CD14-positive monocyte (primary cell): Measurements from ENCODE around the gene P2RX6. TPM values are rescaled to one million over a fixed set of nuclear protein-coding genes. Genes with fewer than 3 reads are reported as not detected.

Experiments used
- DNase-seq, 3 donors: peaks; one replicate each; pipeline ENCODE4 v3.0.0-alpha.2; 2011 to 2022
- H2AFZ ChIP-seq: 2 replicates; pipeline ENCODE4 v1.6.0; 2012; ENCODE audit warnings: mild to moderate bottlenecking, low read depth, low read length, inconsistent platforms; ENCODE audit not compliant: insufficient read depth, poor library complexity, severe bottlenecking
- H3K27ac ChIP-seq, 2 donors: 1 replicate in 1 of 2; 2 replicates in 1 of 2; pipeline ENCODE4 v1.5.1; 2012 to 2013; ENCODE audit warnings: low read length in 2 of 2, control low read depth in 1 of 2, inconsistent platforms in 1 of 2, low read depth in 1 of 2, mild to moderate bottlenecking in 1 of 2
- H3K27me3 ChIP-seq, 2 donors: one replicate each; pipeline versions ENCODE4 v1.6.0 to v1.6.1; 2011 to 2013; ENCODE audit warnings: low read length in 2 of 2; ENCODE audit not compliant: control insufficient read depth in 2 of 2, insufficient read depth in 2 of 2
- H3K36me3 ChIP-seq, 2 donors: replicated peaks in 1 of 2; 1 replicate in 1 of 2; 2 replicates in 1 of 2; pipeline versions ENCODE4 v1.5.1 to v1.6.1; 2012 to 2013; ENCODE audit warnings: low read length in 2 of 2, control low read depth in 1 of 2, inconsistent platforms in 1 of 2, mild to moderate bottlenecking in 1 of 2; ENCODE audit not compliant: insufficient read depth in 2 of 2, control insufficient read depth in 1 of 2
- H3K4me1 ChIP-seq, 2 donors: 1 replicate in 1 of 2; 2 replicates in 1 of 2; pipeline versions ENCODE4 v1.5.1 to v1.6.1; 2012 to 2013; ENCODE audit warnings: low read length in 2 of 2, control low read depth in 1 of 2, inconsistent platforms in 1 of 2, mild to moderate bottlenecking in 1 of 2, moderate library complexity in 1 of 2; ENCODE audit not compliant: insufficient read depth in 2 of 2, control insufficient read depth in 1 of 2
- H3K4me2 ChIP-seq: replicated peaks from 2 replicates; pipeline ENCODE3; 2012; ENCODE audit warnings: low read length, moderate library complexity, mild to moderate bottlenecking; ENCODE audit not compliant: poor library complexity, severe bottlenecking; ENCODE audit errors: extremely low read depth
- H3K4me3 ChIP-seq, 3 experiments: fragments of 200-600 bp in 1 of 3; sonication (generic) in 1 of 3; replicated peaks in 1 of 3; 1 replicate in 2 of 3; 2 replicates in 1 of 3; pipeline ENCODE4 v1.5.1; 2011 to 2013; ENCODE audit warnings: low read length in 3 of 3, mild to moderate bottlenecking in 3 of 3, control low read depth in 2 of 3, low read depth in 2 of 3, inconsistent platforms in 1 of 3, moderate library complexity in 1 of 3
- H3K79me2 ChIP-seq: 2 replicates; pipeline ENCODE4 v1.6.0; 2012; ENCODE audit warnings: mild to moderate bottlenecking, control low read depth, inconsistent platforms, low read length, moderate library complexity; ENCODE audit not compliant: insufficient read depth
- H3K9ac ChIP-seq: 2 replicates; pipeline ENCODE4 v1.6.0; 2017; ENCODE audit warnings: low read length, mild to moderate bottlenecking; ENCODE audit not compliant: insufficient read depth, poor library complexity, severe bottlenecking
- H3K9me3 ChIP-seq, 2 donors: replicated peaks in 1 of 2; 1 replicate in 1 of 2; 2 replicates in 1 of 2; pipeline versions ENCODE4 v1.5.1 to v1.6.1; 2012 to 2013; ENCODE audit warnings: low read length in 2 of 2, control low read depth in 1 of 2; ENCODE audit not compliant: control insufficient read depth in 1 of 2, insufficient read depth in 1 of 2
- H4K20me1 ChIP-seq: 2 replicates; pipeline ENCODE4 v1.6.0; 2012; ENCODE audit warnings: mild to moderate bottlenecking, low read length, control low read depth, moderate library complexity; ENCODE audit not compliant: insufficient read depth
- H3K27ac Mint-ChIP-seq, 7 donors: one replicate each; pipeline ENCODE4 v1.8.0; 2020; ENCODE audit warnings: mild to moderate bottlenecking in 7 of 7, mixed read lengths in 7 of 7, moderate library complexity in 6 of 7, inconsistent platforms in 2 of 7
- H3K27me3 Mint-ChIP-seq, 3 donors: one replicate each; pipeline ENCODE4 v1.8.0; 2021 to 2022; ENCODE audit warnings: low read depth in 3 of 3, mild to moderate bottlenecking in 3 of 3, mixed read lengths in 3 of 3, moderate library complexity in 3 of 3, inconsistent platforms in 1 of 3
- H3K36me3 Mint-ChIP-seq, 2 donors: one replicate each; pipeline ENCODE4 v1.8.0; 2020; ENCODE audit warnings: mixed read lengths in 2 of 2, inconsistent platforms in 1 of 2, mild to moderate bottlenecking in 1 of 2
- H3K4me1 Mint-ChIP-seq: one replicate; pipeline ENCODE4 v1.8.0; 2020; ENCODE audit warnings: mild to moderate bottlenecking, mixed read lengths
- H3K4me3 Mint-ChIP-seq, 2 donors: one replicate each; pipeline ENCODE4 v1.8.0; 2020; ENCODE audit warnings: mild to moderate bottlenecking in 2 of 2, mixed read lengths in 2 of 2, moderate library complexity in 1 of 2
- H3K9me3 Mint-ChIP-seq, 7 donors: one replicate each; pipeline ENCODE4 v1.8.0; 2020 to 2022; ENCODE audit warnings: mixed read lengths in 7 of 7, mild to moderate bottlenecking in 6 of 7, moderate library complexity in 6 of 7, inconsistent platforms in 2 of 7
- WGBS: methylation state at CpG from one replicate; pipeline ENCODE4 v1.1.5; 2013; ENCODE audit warnings: missing lambda C conversion rate; ENCODE audit not compliant: insufficient coverage; 5-methylcytosine and 5-hydroxymethylcytosine counted together
- intact Hi-C, 2 donors: fragments of 100-400 bp; cut with micrococcal nuclease; formaldehyde crosslinking; loops; one replicate each; pipeline versions ENCODE4 v1.15.0 to v1.15.1; 2023
- polyA plus RNA-seq, 3 donors: library from polyadenylated mRNA; depleted of rRNA in 1 of 3; unstranded in 2 of 3; stranded (reverse) in 1 of 3; fragments of 300-500 nt in 2 of 3; fragments of >200 nt in 1 of 3; fragmentation: Illumina TruSeq in 2 of 3; gene quantifications; 1 replicate in 2 of 3; 2 replicates in 1 of 3; pipeline ENCODE4 v1.2.3, GENCODE V29; 2012 to 2021
- TF ChIP-seq, protein P1 (sequence below): fragments of 200-600 bp; IDR thresholded peaks from one replicate; pipeline ENCODE4 v1.8.0; 2022; ENCODE audit warnings: antibody characterized with exemption, mild to moderate bottlenecking

Gene P2RX6
- polyA plus RNA-seq, 3 donors: not detected

DNA sequence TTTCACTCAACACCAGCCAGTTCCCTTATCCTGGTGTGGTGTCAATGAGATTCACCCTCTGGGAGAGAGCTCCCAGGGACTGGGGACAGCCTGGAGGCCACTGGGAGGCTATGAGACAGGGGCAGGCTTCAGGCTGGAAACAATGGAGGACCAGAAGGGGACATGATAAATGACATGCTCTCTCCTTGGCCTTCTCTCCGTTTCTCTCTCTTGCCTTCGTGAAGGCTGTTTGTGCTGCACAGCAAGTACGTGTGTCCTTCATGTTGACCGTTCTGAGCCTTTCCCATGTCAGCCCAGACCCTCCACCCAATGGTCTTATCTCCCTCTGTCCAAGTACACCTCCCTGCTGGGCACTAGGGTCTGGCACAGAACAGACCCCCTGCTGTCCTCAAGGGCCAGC is 34.4 kb upstream of the P2RX6 start:
- DNase-seq: no peak
- H3K27me3 ChIP-seq: peaks cover 0 to 3% of the 10 kb centered on the region in 2 donors
- intact Hi-C loops: loop anchor here in 1 of 2 donors (10.0 kb wide), 1 partner anchor 64 kb away; the partner anchor contains the start of gene LRRC74B
- peaks cover 9 to 10% of the 10 kb centered on the region in 2 donors for H3K9me3 ChIP-seq
- Mint-ChIP-seq H3K4me1 (peaks cover 43% of the 10 kb centered on the region), H3K36me3 (peaks cover 25 to 26% of the 10 kb centered on the region in 2 donors), H3K9me3 (peaks cover 10 to 19% (median 14%) of the 10 kb centered on the region in 7 donors), H3K27me3 (peaks cover 6 to 11% (median 10%) of the 10 kb centered on the region in 3 donors), H3K27ac (peak overlapping the region in 3 of 7 donors; percentile 8 to 91 (median 89)), H3K4me3 (no peak overlapping the region)
- peaks cover 3 to 12% of the 10 kb centered on the region in 2 donors for H3K36me3 ChIP-seq
- H3K9ac ChIP-seq: no peak overlapping the region
- peaks cover 31 to 46% of the 10 kb centered on the region in 2 donors for H3K4me1 ChIP-seq
- H3K79me2 ChIP-seq: peaks cover 15% of the 10 kb centered on the region
- no peak overlapping the region for H3K4me2 ChIP-seq
- no peaks in the 10 kb centered on the region for H4K20me1 ChIP-seq
- H3K27ac ChIP-seq: peak overlapping the region in 1 of 2 donors; percentile 90
- WGBS: 98% methylated on average over 4 of the region's 4 CpGs
- no peak overlapping the region for H2AFZ ChIP-seq
- H3K4me3 ChIP-seq: no peak overlapping the region
- TF ChIP-seq, protein P1, sequence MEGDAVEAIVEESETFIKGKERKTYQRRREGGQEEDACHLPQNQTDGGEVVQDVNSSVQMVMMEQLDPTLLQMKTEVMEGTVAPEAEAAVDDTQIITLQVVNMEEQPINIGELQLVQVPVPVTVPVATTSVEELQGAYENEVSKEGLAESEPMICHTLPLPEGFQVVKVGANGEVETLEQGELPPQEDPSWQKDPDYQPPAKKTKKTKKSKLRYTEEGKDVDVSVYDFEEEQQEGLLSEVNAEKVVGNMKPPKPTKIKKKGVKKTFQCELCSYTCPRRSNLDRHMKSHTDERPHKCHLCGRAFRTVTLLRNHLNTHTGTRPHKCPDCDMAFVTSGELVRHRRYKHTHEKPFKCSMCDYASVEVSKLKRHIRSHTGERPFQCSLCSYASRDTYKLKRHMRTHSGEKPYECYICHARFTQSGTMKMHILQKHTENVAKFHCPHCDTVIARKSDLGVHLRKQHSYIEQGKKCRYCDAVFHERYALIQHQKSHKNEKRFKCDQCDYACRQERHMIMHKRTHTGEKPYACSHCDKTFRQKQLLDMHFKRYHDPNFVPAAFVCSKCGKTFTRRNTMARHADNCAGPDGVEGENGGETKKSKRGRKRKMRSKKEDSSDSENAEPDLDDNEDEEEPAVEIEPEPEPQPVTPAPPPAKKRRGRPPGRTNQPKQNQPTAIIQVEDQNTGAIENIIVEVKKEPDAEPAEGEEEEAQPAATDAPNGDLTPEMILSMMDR: no peak

DNA sequence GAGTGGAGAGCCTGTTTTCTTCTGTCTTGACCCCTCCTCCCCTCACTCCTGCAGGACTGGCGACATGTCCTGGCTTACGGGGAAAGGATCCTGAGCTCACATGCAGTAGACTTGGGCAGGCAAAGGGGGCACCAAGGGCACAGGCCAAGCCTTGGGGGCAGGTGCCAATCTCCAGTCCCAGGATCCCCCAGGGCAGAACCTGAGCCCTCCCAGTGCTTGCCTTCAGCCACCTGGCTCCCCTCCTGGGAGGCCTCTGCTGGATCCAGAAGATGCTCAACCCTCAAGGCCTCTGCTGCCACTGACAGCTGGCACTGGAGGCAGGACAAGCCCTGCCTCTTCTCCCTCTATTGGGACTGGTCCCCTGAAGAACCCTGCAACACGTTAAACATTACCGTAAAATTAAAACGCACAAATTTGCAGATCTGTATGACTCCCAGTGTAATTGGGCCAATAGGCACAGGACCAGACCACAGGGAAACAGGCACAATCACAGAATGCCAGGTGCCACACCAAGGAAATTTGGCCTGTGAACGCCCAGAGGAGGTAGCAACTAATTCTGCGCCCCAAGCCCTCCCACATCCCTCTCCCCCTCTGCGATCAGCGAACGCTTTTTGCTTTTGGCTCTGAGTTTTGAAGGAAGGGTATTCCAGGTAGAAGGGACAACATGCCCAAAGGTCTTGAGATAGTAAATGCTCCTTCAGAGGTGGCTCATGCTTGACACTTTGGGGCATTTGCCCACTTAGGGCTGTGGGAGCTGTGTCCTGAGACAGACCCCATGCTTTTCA is 33.8 kb upstream of the P2RX6 start:
- Histone ChIP-seq H4K20me1 (no peaks in the 10 kb centered on the region), H3K4me3 (peak overlapping the region; percentile 61 to 80 (median 73)), H3K36me3 (peaks cover 9 to 18% of the 10 kb centered on the region in 2 donors), H3K79me2 (peaks cover 15% of the 10 kb centered on the region), H3K4me2 (peak overlapping the region; percentile 77), H3K9me3 (peaks cover 9 to 10% of the 10 kb centered on the region in 2 donors), H3K4me1 (peaks cover 31 to 46% of the 10 kb centered on the region in 2 donors), H3K27me3 (peaks cover 0 to 3% of the 10 kb centered on the region in 2 donors), H2AFZ (peak overlapping the region; percentile 92), H3K27ac (peak overlapping the region; percentile 82 to 90), H3K9ac (peak overlapping the region; percentile 73)
- H3K9me3 Mint-ChIP-seq: peaks cover 10 to 19% (median 13%) of the 10 kb centered on the region in 7 donors
- H3K27ac Mint-ChIP-seq: peak overlapping the region; percentile 84 to 92 (median 89)
- peaks cover 43% of the 10 kb centered on the region for H3K4me1 Mint-ChIP-seq
- TF ChIP-seq, protein P1: no peak
- WGBS: 70% methylated on average over 5 of the region's 10 CpGs
- H3K4me3 Mint-ChIP-seq: peak overlapping the region; percentile 88 to 98
- DNase-seq: no peak
- peaks cover 6 to 11% (median 10%) of the 10 kb centered on the region in 3 donors for H3K27me3 Mint-ChIP-seq
- peaks cover 30 to 31% of the 10 kb centered on the region in 2 donors for H3K36me3 Mint-ChIP-seq
- intact Hi-C loops: loop anchor here in 1 of 2 donors (10.0 kb wide), 1 partner anchor 64 kb away; the partner anchor contains the start of gene LRRC74B
